ENCODE results near the gene GOLGB1.

Gene GOLGB1

DNA sequence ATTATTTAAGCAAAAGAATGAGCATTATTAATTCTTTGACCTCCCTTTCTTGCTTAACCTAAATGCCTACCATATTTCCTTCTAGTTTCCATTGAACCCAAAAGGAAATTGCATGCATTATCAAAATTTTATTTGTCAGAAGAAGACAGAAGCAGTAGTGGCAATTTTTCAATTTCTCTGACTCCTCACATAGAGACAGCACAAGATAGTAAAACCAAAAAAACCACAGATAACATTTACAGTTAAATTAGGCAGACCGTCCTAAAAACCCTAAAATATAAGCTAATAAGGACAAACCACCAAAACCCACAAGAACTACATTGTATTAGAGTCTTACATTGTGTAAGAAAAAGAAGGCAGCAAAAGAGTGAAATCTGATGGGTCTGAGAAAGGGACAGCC, 27.1 kb downstream of the GOLGB1 start:
- TF ChIP-seq, protein P1, sequence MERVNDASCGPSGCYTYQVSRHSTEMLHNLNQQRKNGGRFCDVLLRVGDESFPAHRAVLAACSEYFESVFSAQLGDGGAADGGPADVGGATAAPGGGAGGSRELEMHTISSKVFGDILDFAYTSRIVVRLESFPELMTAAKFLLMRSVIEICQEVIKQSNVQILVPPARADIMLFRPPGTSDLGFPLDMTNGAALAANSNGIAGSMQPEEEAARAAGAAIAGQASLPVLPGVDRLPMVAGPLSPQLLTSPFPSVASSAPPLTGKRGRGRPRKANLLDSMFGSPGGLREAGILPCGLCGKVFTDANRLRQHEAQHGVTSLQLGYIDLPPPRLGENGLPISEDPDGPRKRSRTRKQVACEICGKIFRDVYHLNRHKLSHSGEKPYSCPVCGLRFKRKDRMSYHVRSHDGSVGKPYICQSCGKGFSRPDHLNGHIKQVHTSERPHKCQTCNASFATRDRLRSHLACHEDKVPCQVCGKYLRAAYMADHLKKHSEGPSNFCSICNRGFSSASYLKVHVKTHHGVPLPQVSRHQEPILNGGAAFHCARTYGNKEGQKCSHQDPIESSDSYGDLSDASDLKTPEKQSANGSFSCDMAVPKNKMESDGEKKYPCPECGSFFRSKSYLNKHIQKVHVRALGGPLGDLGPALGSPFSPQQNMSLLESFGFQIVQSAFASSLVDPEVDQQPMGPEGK (CRISPR knock-in tag; IDR thresholded peaks at IDR 0.05; ENCODE audit: borderline replicate concordance): no peak
- TF ChIP-seq TCF4 (CRISPR knock-in tag; IDR thresholded peaks at IDR 0.05; ENCODE audit: borderline replicate concordance) (no peak), GLIS3 (CRISPR knock-in tag; IDR thresholded peaks at IDR 0.05) (no peak), ZFP30 (CRISPR knock-in tag; IDR thresholded peaks at IDR 0.05) (no peak), TOX (CRISPR knock-in tag; IDR thresholded peaks at IDR 0.05; ENCODE audit: borderline replicate concordance) (no peak), POU6F1 (CRISPR knock-in tag; IDR thresholded peaks at IDR 0.05; ENCODE audit: borderline replicate concordance, low read depth) (no peak), ZC3H10 (CRISPR knock-in tag; IDR thresholded peaks at IDR 0.05) (no peak), CSDC2 (CRISPR knock-in tag; IDR thresholded peaks at IDR 0.05) (no peak), ARNTL (CRISPR knock-in tag; IDR thresholded peaks at IDR 0.05; ENCODE audit: borderline replicate concordance, low read depth) (no peak), ZNF70 (CRISPR knock-in tag; IDR thresholded peaks at IDR 0.05) (no peak)
- TF ChIP-seq, protein P2, sequence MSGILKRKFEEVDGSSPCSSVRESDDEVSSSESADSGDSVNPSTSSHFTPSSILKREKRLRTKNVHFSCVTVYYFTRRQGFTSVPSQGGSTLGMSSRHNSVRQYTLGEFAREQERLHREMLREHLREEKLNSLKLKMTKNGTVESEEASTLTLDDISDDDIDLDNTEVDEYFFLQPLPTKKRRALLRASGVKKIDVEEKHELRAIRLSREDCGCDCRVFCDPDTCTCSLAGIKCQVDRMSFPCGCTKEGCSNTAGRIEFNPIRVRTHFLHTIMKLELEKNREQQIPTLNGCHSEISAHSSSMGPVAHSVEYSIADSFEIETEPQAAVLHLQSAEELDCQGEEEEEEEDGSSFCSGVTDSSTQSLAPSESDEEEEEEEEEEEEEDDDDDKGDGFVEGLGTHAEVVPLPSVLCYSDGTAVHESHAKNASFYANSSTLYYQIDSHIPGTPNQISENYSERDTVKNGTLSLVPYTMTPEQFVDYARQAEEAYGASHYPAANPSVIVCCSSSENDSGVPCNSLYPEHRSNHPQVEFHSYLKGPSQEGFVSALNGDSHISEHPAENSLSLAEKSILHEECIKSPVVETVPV (CRISPR knock-in tag; IDR thresholded peaks at IDR 0.05): no peak
- no peak for ATAC-seq

- TF ChIP-seq ZFP3 (CRISPR knock-in tag; IDR thresholded peaks at IDR 0.05) (no peak), CSDC2 (CRISPR knock-in tag; IDR thresholded peaks at IDR 0.05) (no peak), ZFP30 (CRISPR knock-in tag; IDR thresholded peaks at IDR 0.05) (no peak), RARB (CRISPR knock-in tag; IDR thresholded peaks at IDR 0.05) (no peak), ISL1 (CRISPR knock-in tag; IDR thresholded peaks at IDR 0.05) (no peak), BACH2 (CRISPR knock-in tag; IDR thresholded peaks at IDR 0.05; ENCODE audit: borderline replicate concordance) (no peak), OSR1 (CRISPR knock-in tag; IDR thresholded peaks at IDR 0.05) (no peak), CREB5 (CRISPR knock-in tag; IDR thresholded peaks at IDR 0.05; ENCODE audit: low read depth) (no peak), ARNTL (CRISPR knock-in tag; IDR thresholded peaks at IDR 0.05; ENCODE audit: borderline replicate concordance, low read depth) (no peak), SNAI2 (CRISPR knock-in tag; IDR thresholded peaks at IDR 0.05) (no peak), TOX (CRISPR knock-in tag; IDR thresholded peaks at IDR 0.05; ENCODE audit: borderline replicate concordance) (no peak), POU6F1 (CRISPR knock-in tag; IDR thresholded peaks at IDR 0.05; ENCODE audit: borderline replicate concordance, low read depth) (no peak), ZNF70 (CRISPR knock-in tag; IDR thresholded peaks at IDR 0.05) (no peak), TCF4 (CRISPR knock-in tag; IDR thresholded peaks at IDR 0.05; ENCODE audit: borderline replicate concordance) (no peak)
- TF ChIP-seq, protein P1 (CRISPR knock-in tag; IDR thresholded peaks at IDR 0.05; ENCODE audit: borderline replicate concordance): no peak
- ATAC-seq: no peak
Measured at GRCh38 chr3:121720163-121720562, 29.4 kb downstream of the GOLGB1 start.

GRCh38 chr3:121719423-121719822, 30.1 kb downstream of the GOLGB1 start:
- ATAC-seq: no peak
- TF ChIP-seq ZNF565 (CRISPR knock-in tag; conservative IDR thresholded peaks at IDR 0.05; ENCODE audit: low read depth) (no peak), TOX (CRISPR knock-in tag; IDR thresholded peaks at IDR 0.05; ENCODE audit: borderline replicate concordance) (no peak), ISL1 (CRISPR knock-in tag; IDR thresholded peaks at IDR 0.05) (no peak), CREB5 (CRISPR knock-in tag; IDR thresholded peaks at IDR 0.05; ENCODE audit: low read depth) (no peak), CSDC2 (CRISPR knock-in tag; IDR thresholded peaks at IDR 0.05) (no peak), ZNF8 (CRISPR knock-in tag; IDR thresholded peaks at IDR 0.05) (no peak), ZFP30 (CRISPR knock-in tag; IDR thresholded peaks at IDR 0.05) (no peak), POU6F1 (CRISPR knock-in tag; IDR thresholded peaks at IDR 0.05; ENCODE audit: borderline replicate concordance, low read depth) (no peak), ZFP3 (CRISPR knock-in tag; IDR thresholded peaks at IDR 0.05) (no peak), BACH2 (CRISPR knock-in tag; IDR thresholded peaks at IDR 0.05; ENCODE audit: borderline replicate concordance) (no peak)
- TF ChIP-seq, protein P1 (CRISPR knock-in tag; IDR thresholded peaks at IDR 0.05; ENCODE audit: borderline replicate concordance): no peak
